KMS-11 (cell line): ENCODE measurements around the gene GRIK2.

Source experiments
- H2AFZ ChIP-seq: fragments of 200-600 bp; sonication (generic); 2 replicates; pipeline ENCODE4 v1.6.1; 2016; ENCODE audit warnings: antibody characterized with exemption, mixed run types, low read depth
- H3K27ac ChIP-seq: fragments of 200-600 bp; sonication (generic); 2 replicates; pipeline ENCODE4 v1.6.1; 2016; ENCODE audit warnings: mild to moderate bottlenecking, mixed run types
- H3K27me3 ChIP-seq: fragments of 200-600 bp; sonication (generic); 2 replicates; pipeline ENCODE4 v1.6.1; 2017; ENCODE audit warnings: mild to moderate bottlenecking, low read depth, mixed run types, moderate library complexity; ENCODE audit not compliant: insufficient read depth
- H3K36me3 ChIP-seq: fragments of 200-600 bp; sonication (generic); 2 replicates; pipeline ENCODE4 v1.6.1; 2017; ENCODE audit warnings: mild to moderate bottlenecking, mixed run types; ENCODE audit not compliant: insufficient read depth
- H3K4me1 ChIP-seq: fragments of 200-600 bp; sonication (generic); 2 replicates; pipeline ENCODE4 v1.6.1; 2016; ENCODE audit warnings: mild to moderate bottlenecking, low read depth, mixed run types; ENCODE audit not compliant: poor library complexity, severe bottlenecking
- H3K4me2 ChIP-seq: fragments of 200-600 bp; sonication (generic); 2 replicates; pipeline ENCODE4 v1.7.0; 2016; ENCODE audit warnings: mild to moderate bottlenecking, mixed run types
- H3K4me3 ChIP-seq: fragments of 200-600 bp; sonication (generic); IDR thresholded peaks from 2 replicates; pipeline ENCODE4 v1.6.1; 2017; ENCODE audit warnings: low read depth, low read length, mixed read lengths; ENCODE audit not compliant: insufficient read depth
- H3K79me2 ChIP-seq: fragments of 200-600 bp; sonication (generic); 2 replicates; pipeline ENCODE4 v1.6.1; 2016; ENCODE audit warnings: low read depth, mixed run types; ENCODE audit not compliant: insufficient read depth
- H3K9ac ChIP-seq: fragments of 200-600 bp; sonication (generic); 2 replicates; pipeline ENCODE4 v1.6.1; 2016; ENCODE audit warnings: mild to moderate bottlenecking, mixed run types
- H4K20me1 ChIP-seq: fragments of 200-600 bp; sonication (generic); 2 replicates; pipeline ENCODE4 v1.6.1; 2016; ENCODE audit warnings: mild to moderate bottlenecking, mixed run types; ENCODE audit not compliant: insufficient read depth
- TF ChIP-seq, protein P1 (sequence below): fragments of 200-600 bp; sonication (generic); conservative IDR thresholded peaks from 2 replicates; pipeline ENCODE4 v1.6.1; 2017; ENCODE audit warnings: low read depth, mild to moderate bottlenecking, antibody characterized with exemption, low read length, moderate library complexity, mixed read lengths

The GRIK2 gene

DNA sequence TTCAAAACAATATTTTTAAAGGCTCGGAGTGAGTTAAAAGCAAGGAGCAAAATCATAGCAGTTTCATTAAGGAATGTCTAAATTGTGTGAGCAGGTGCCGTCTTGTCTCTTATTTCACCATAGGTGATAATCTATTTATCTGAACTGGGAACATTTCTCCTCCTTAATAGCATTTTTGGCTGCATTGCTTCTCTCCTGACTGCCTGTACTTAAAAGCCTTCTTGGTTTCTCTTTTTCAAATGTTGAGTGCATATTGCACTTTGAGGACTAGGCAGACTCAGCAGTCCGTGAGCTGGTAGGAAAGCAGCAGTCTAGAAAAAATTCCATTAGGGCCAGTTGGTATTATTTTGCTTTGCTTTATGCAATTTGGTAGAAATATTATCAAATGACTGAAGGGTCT is 645.9 kb downstream of the GRIK2 start:
- H3K4me1 ChIP-seq: no peaks in the 10 kb centered on the region
- H3K36me3 ChIP-seq: no peaks in the 10 kb centered on the region
- H3K4me2 ChIP-seq: no peak overlapping the region
- H3K4me3 ChIP-seq: no peak overlapping the region
- TF ChIP-seq, protein P1, sequence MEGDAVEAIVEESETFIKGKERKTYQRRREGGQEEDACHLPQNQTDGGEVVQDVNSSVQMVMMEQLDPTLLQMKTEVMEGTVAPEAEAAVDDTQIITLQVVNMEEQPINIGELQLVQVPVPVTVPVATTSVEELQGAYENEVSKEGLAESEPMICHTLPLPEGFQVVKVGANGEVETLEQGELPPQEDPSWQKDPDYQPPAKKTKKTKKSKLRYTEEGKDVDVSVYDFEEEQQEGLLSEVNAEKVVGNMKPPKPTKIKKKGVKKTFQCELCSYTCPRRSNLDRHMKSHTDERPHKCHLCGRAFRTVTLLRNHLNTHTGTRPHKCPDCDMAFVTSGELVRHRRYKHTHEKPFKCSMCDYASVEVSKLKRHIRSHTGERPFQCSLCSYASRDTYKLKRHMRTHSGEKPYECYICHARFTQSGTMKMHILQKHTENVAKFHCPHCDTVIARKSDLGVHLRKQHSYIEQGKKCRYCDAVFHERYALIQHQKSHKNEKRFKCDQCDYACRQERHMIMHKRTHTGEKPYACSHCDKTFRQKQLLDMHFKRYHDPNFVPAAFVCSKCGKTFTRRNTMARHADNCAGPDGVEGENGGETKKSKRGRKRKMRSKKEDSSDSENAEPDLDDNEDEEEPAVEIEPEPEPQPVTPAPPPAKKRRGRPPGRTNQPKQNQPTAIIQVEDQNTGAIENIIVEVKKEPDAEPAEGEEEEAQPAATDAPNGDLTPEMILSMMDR: no peak
- H3K27ac ChIP-seq: no peak overlapping the region
- no peaks in the 10 kb centered on the region for H3K79me2 ChIP-seq
- H3K9ac ChIP-seq: no peak overlapping the region
- H3K27me3 ChIP-seq: no peaks in the 10 kb centered on the region
- H2AFZ ChIP-seq: no peak overlapping the region
- H4K20me1 ChIP-seq: no peaks in the 10 kb centered on the region

GRCh38 chr6:102051001-102051400 is 657.5 kb downstream of the GRIK2 start:
- no peaks in the 10 kb centered on the region for H3K36me3 ChIP-seq
- no peaks in the 10 kb centered on the region for H3K27me3 ChIP-seq
- no peaks in the 10 kb centered on the region for H3K4me1 ChIP-seq
- H3K9ac ChIP-seq: no peak overlapping the region
- H3K79me2 ChIP-seq: no peaks in the 10 kb centered on the region
- no peak overlapping the region for H3K4me3 ChIP-seq
- TF ChIP-seq, protein P1: no peak
- H2AFZ ChIP-seq: no peak overlapping the region
- no peak overlapping the region for H3K4me2 ChIP-seq
- H3K27ac ChIP-seq: no peak overlapping the region
- H4K20me1 ChIP-seq: no peaks in the 10 kb centered on the region

GRCh38 chr6:102051720-102052119 is 658.2 kb downstream of the GRIK2 start:
- no peaks in the 10 kb centered on the region for H3K79me2 ChIP-seq
- no peak overlapping the region for H3K4me2 ChIP-seq
- H2AFZ ChIP-seq: no peak overlapping the region
- no peaks in the 10 kb centered on the region for H3K27me3 ChIP-seq
- TF ChIP-seq, protein P1: no peak
- no peaks in the 10 kb centered on the region for H3K36me3 ChIP-seq
- no peak overlapping the region for H3K27ac ChIP-seq
- H4K20me1 ChIP-seq: no peaks in the 10 kb centered on the region
- H3K4me1 ChIP-seq: no peaks in the 10 kb centered on the region
- H3K9ac ChIP-seq: no peak overlapping the region
- H3K4me3 ChIP-seq: no peak overlapping the region

- TF ChIP-seq, protein P1: no peak
- no peaks in the 10 kb centered on the region for H3K36me3 ChIP-seq
- no peak overlapping the region for H3K4me2 ChIP-seq
- no peaks in the 10 kb centered on the region for H3K4me1 ChIP-seq
- no peak overlapping the region for H3K9ac ChIP-seq
- no peaks in the 10 kb centered on the region for H4K20me1 ChIP-seq
- H3K27ac ChIP-seq: no peak overlapping the region
- H2AFZ ChIP-seq: no peak overlapping the region
- no peaks in the 10 kb centered on the region for H3K27me3 ChIP-seq
- no peaks in the 10 kb centered on the region for H3K79me2 ChIP-seq
- no peak overlapping the region for H3K4me3 ChIP-seq
These were observed 670.6 kb downstream of the GRIK2 start for GRCh38 chr6:102064142-102064541.
